Caco-2 (cell line): ENCODE measurements around the gene ITPR1. TPM values are rescaled to one million over a fixed set of nuclear protein-coding genes. Genes with fewer than 3 reads are reported as not detected.

ENCODE experiments used
- BruUV-seq: library from RNA; stranded (reverse); fragments of 400-500 nt; replicated peaks from 2 replicates; lab custom pipeline; 2021; lab: Mats Ljungman, UMichigan
- CTCF ChIA-PET: fragments of 300-600 bp; sonication (Branson Sonifier 250); formaldehyde crosslinking; loops from one replicate; lab custom pipeline; 2022; ENCODE audit warnings: antibody characterized with exemption; lab: Charles Lee
- POLR2A ChIA-PET: fragments of 300-600 bp; sonication (Branson Sonifier 250); formaldehyde crosslinking; loops from one replicate; lab custom pipeline; 2022; ENCODE audit warnings: antibody characterized with exemption; lab: Charles Lee
- DNase-seq, 2 experiments: peaks; one replicate each; pipeline versions ENCODE4 v3.0.0 to v3.0.0-alpha.2; 2020 to 2022
- H3K27me3 ChIP-seq: replicated peaks from 2 replicates; pipeline ENCODE4 v1.6.0; 2011; ENCODE audit warnings: low read length; ENCODE audit not compliant: control insufficient read depth, insufficient read depth
- H3K36me3 ChIP-seq: 2 replicates; pipeline ENCODE4 v1.5.1; 2011; ENCODE audit warnings: low read length; ENCODE audit not compliant: control insufficient read depth, insufficient read depth
- H3K4me1 ChIP-seq: fragments of 250-450 bp; sonication (Bioruptor Pico); 2 replicates; pipeline ENCODE4 v1.5.1; 2020; ENCODE audit warnings: mild to moderate bottlenecking
- H3K4me3 ChIP-seq: 2 replicates; pipeline ENCODE4 v1.5.1; 2011; ENCODE audit warnings: low read depth, mild to moderate bottlenecking, control low read depth, low read length
- H3K9me3 ChIP-seq: fragments of 250-450 bp; sonication (Bioruptor Pico); 2 replicates; pipeline ENCODE4 v1.5.1; 2020; ENCODE audit warnings: mild to moderate bottlenecking, moderate library complexity
- H3K27ac Mint-ChIP-seq: one replicate; pipeline ENCODE4 v1.8.0; 2022; ENCODE audit warnings: mixed read lengths; ENCODE audit not compliant: unreplicated experiment
- H3K27me3 Mint-ChIP-seq: one replicate; pipeline ENCODE4 v1.8.0; 2022; ENCODE audit warnings: mixed read lengths; ENCODE audit not compliant: insufficient read depth, unreplicated experiment
- H3K36me3 Mint-ChIP-seq: one replicate; pipeline ENCODE4 v1.8.0; 2022; ENCODE audit warnings: mild to moderate bottlenecking, mixed read lengths; ENCODE audit not compliant: insufficient read depth, unreplicated experiment
- H3K4me1 Mint-ChIP-seq: one replicate; pipeline ENCODE4 v1.8.0; 2022; ENCODE audit warnings: low read depth, mixed read lengths; ENCODE audit not compliant: unreplicated experiment
- H3K4me3 Mint-ChIP-seq: one replicate; pipeline ENCODE4 v1.8.0; 2022; ENCODE audit warnings: mild to moderate bottlenecking, moderate library complexity, mixed read lengths; ENCODE audit not compliant: unreplicated experiment
- H3K9me3 Mint-ChIP-seq: one replicate; pipeline ENCODE4 v1.8.0; 2022; ENCODE audit warnings: mixed read lengths; ENCODE audit not compliant: unreplicated experiment
- intact Hi-C: fragments of 100-400 bp; cut with micrococcal nuclease; formaldehyde crosslinking; loops from one replicate; pipeline ENCODE4 v1.10.0; 2022; ENCODE audit not compliant: unreplicated experiment
- total RNA-seq: library from RNA; stranded (reverse); gene quantifications from 2 replicates; pipeline ENCODE4 v1.2.3, GENCODE V29; 2022
- TF ChIP-seq, protein P1 (sequence below), 2 experiments: fragments of 200-600 bp in 1 of 2; IDR thresholded peaks; 1 replicate in 1 of 2; 2 replicates in 1 of 2; pipeline versions ENCODE4 v1.5.1 to v1.8.0; 2011 to 2022; ENCODE audit warnings: antibody characterized with exemption in 1 of 2, control low read depth in 1 of 2, inconsistent platforms in 1 of 2, low read depth in 1 of 2, low read length in 1 of 2, mild to moderate bottlenecking in 1 of 2, moderate library complexity in 1 of 2; ENCODE audit not compliant: insufficient read depth in 1 of 2, severe bottlenecking in 1 of 2, unreplicated experiment in 1 of 2

The ITPR1 gene
- total RNA-seq, 1 experiment from 2014 or later = 10.4 TPM

DNA sequence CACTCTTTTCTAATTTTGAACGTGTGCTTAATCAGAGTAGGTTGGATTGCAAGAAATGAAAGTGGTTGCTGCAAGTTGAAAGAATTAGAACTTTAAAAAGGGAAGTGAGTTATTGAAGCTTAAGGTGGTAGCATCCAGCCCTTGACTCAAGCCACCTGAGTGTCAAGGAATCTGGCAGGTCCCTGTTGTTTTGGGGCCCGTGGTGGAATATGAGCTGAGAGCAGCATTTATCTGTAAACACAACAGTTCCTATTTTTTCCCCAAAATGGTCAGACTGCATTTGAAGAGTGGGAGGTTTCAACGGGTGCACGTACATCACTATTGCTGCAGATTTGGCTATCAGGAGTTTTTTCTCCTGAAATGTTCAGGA lies 1.7 kb downstream of the ITPR1 start:
- Histone ChIP-seq H3K4me1 (peaks cover 4% of the 10 kb centered on the region; the same call in 1 of the 2 replicates), H3K4me3 (no peak overlapping the region), H3K27me3 (no peaks in the 10 kb centered on the region; the same call in 1 of the 2 replicates), H3K36me3 (no peaks in the 10 kb centered on the region), H3K9me3 (no peaks in the 10 kb centered on the region)
- TF ChIP-seq, protein P1, sequence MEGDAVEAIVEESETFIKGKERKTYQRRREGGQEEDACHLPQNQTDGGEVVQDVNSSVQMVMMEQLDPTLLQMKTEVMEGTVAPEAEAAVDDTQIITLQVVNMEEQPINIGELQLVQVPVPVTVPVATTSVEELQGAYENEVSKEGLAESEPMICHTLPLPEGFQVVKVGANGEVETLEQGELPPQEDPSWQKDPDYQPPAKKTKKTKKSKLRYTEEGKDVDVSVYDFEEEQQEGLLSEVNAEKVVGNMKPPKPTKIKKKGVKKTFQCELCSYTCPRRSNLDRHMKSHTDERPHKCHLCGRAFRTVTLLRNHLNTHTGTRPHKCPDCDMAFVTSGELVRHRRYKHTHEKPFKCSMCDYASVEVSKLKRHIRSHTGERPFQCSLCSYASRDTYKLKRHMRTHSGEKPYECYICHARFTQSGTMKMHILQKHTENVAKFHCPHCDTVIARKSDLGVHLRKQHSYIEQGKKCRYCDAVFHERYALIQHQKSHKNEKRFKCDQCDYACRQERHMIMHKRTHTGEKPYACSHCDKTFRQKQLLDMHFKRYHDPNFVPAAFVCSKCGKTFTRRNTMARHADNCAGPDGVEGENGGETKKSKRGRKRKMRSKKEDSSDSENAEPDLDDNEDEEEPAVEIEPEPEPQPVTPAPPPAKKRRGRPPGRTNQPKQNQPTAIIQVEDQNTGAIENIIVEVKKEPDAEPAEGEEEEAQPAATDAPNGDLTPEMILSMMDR (IDR thresholded peaks at IDR 0.05; ENCODE audit: insufficient read depth in 1 of 2, low read depth in 1 of 2, low read length in 1 of 2, severe bottlenecking in 1 of 2, unreplicated experiment in 1 of 2) = no peak
- peaks cover 8% of the 10 kb centered on the region for H3K36me3 Mint-ChIP-seq
- ChIA-PET POLR2A (no interaction called here), CTCF (no interaction called here)
- no peak overlapping the region for H3K4me3 Mint-ChIP-seq
- H3K4me1 Mint-ChIP-seq = no peaks in the 10 kb centered on the region
- intact Hi-C loops = loop anchor here (5.0 kb wide), 2 partner anchors 143 to 627 kb away; partner anchors contain the start of gene ARL8B
- H3K9me3 Mint-ChIP-seq = no peaks in the 10 kb centered on the region
- no TSS peak for BruUV-seq
- no peak overlapping the region for H3K27ac Mint-ChIP-seq
- DNase-seq = no peak
- no peaks in the 10 kb centered on the region for H3K27me3 Mint-ChIP-seq

DNA sequence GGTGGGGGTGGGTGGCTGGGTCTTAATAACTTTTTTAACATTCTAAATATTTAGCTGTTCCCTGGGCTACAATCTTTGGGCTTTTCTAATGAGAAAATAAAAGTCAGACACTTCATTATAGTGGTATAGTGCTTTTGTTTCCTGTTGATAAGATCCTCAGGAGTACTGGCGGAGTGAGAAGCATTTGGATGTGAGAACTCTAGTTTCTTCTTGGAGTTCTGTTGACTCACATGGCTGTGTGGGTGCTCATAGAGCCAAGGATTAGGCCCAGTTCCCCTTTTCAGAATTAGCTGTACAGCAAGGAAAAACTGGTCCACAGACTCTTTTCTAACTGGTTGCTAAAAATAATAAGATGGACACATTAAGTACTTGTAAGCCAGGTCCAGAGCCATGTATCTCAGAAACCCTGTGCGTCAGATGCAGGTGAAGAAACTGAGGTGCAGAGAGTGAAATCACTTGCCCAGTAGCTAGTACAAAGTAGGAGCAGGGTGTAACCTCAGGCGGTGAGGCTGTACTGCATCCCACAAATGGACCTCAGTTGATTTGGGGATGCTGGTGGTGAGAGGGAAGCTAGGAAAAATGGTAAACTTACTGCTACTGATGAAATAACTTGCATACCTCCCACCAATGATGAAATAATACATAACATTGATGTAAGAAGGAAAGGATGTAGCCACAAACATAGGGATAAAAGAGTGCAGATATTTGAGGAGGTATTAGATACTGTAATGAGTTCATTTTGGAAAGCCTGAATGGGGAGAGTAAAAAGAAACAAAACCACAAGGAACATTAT lies 2.3 kb downstream of the ITPR1 start:
- peaks cover 8% of the 10 kb centered on the region for H3K36me3 Mint-ChIP-seq
- BruUV-seq = no TSS peak
- H3K27me3 ChIP-seq = no peaks in the 10 kb centered on the region
- H3K36me3 ChIP-seq = no peaks in the 10 kb centered on the region
- TF ChIP-seq, protein P1 (IDR thresholded peaks at IDR 0.05; ENCODE audit: insufficient read depth in 1 of 2, low read depth in 1 of 2, low read length in 1 of 2, severe bottlenecking in 1 of 2, unreplicated experiment in 1 of 2) = no peak
- peaks cover 4% of the 10 kb centered on the region; the same call in 1 of the 2 replicates for H3K4me1 ChIP-seq
- ChIA-PET POLR2A (no interaction called here), CTCF (no interaction called here)
- no peaks in the 10 kb centered on the region for H3K4me1 Mint-ChIP-seq
- intact Hi-C loops = no loop called here
- H3K27ac Mint-ChIP-seq = no peak overlapping the region
- H3K9me3 Mint-ChIP-seq = no peaks in the 10 kb centered on the region
- no peak overlapping the region for H3K4me3 ChIP-seq
- DNase-seq = no peak
- no peaks in the 10 kb centered on the region for H3K27me3 Mint-ChIP-seq
- no peak overlapping the region for H3K4me3 Mint-ChIP-seq
- H3K9me3 ChIP-seq = no peaks in the 10 kb centered on the region

DNA sequence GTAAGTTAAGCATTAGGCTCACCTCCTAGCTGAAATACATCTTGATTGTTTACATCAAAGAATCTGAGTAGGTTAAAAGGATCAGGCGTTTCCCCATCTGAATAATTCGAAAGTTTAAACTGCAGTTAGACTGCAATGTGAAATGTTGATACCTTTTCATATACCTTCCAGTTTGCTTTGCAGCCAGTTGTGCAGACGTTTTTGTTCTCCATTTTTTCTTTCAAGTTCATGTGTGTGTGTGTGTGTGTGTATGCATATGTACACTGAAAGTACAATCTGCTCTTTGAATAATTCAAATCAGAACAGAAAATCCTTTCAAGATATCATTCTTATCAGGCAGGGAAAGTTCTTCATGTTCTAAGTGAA lies 2.9 kb downstream of the ITPR1 start:
- no peaks in the 10 kb centered on the region for H3K4me1 Mint-ChIP-seq
- no peak for DNase-seq
- no peaks in the 10 kb centered on the region for H3K27me3 Mint-ChIP-seq
- H3K4me3 Mint-ChIP-seq = no peak overlapping the region
- intact Hi-C loops = no loop called here
- Histone ChIP-seq H3K9me3 (no peaks in the 10 kb centered on the region), H3K27me3 (no peaks in the 10 kb centered on the region), H3K4me1 (peaks cover 5% of the 10 kb centered on the region), H3K4me3 (no peak overlapping the region), H3K36me3 (no peaks in the 10 kb centered on the region)
- no TSS peak for BruUV-seq
- peaks cover 8% of the 10 kb centered on the region for H3K36me3 Mint-ChIP-seq
- no peak overlapping the region for H3K27ac Mint-ChIP-seq
- no peaks in the 10 kb centered on the region for H3K9me3 Mint-ChIP-seq
- ChIA-PET POLR2A (no interaction called here), CTCF (no interaction called here)
- TF ChIP-seq, protein P1 (IDR thresholded peaks at IDR 0.05; ENCODE audit: insufficient read depth in 1 of 2, low read depth in 1 of 2, low read length in 1 of 2, severe bottlenecking in 1 of 2, unreplicated experiment in 1 of 2) = no peak
